ENCODE measurements around the gene SINHCAF. TPM values are rescaled to one million over a fixed set of nuclear protein-coding genes. Genes with fewer than 3 reads are reported as not detected.

SINHCAF gene
- total and polyA plus RNA-seq, 5 donors from 2014 or later = 42.0 to 73.7 (median 53.4) TPM

GRCh38 chr12:31363831-31364230, 37.9 kb upstream of the SINHCAF start:
- no peak overlapping the region for H3K27ac Mint-ChIP-seq
- ATAC-seq (ENCODE audit: low read depth in 2 of 2) (no peak), DNase-seq (no peak)
- Histone ChIP-seq H3K27me3 (ENCODE audit: control insufficient read depth, insufficient read depth, low read length) (no peaks in the 10 kb centered on the region), H3K9me3 (ENCODE audit: control insufficient read depth in 2 of 2, low read length in 2 of 2) (no peaks in the 10 kb centered on the region), H3K36me3 (ENCODE audit: control insufficient read depth, insufficient read depth, low read length) (no peaks in the 10 kb centered on the region), H3K4me3 (ENCODE audit: low read depth, low read length) (no peak overlapping the region), H3K4me1 (ENCODE audit: control insufficient read depth, insufficient read depth, low read length, poor library complexity, severe bottlenecking) (no peaks in the 10 kb centered on the region), H3K27ac (ENCODE audit: insufficient read depth, low read length, poor library complexity, severe bottlenecking) (no peak overlapping the region)
- no peaks in the 10 kb centered on the region for H3K36me3 Mint-ChIP-seq
- peaks cover 9% of the 10 kb centered on the region for H3K27me3 Mint-ChIP-seq
- H3K4me1 Mint-ChIP-seq = peaks cover 0 to 16% (median 5%) of the 10 kb centered on the region in 4 donors
- H3K4me3 Mint-ChIP-seq = no peak overlapping the region
- no peaks in the 10 kb centered on the region for H3K9me3 Mint-ChIP-seq

- H3K9me3 Mint-ChIP-seq = no peaks in the 10 kb centered on the region
- Histone ChIP-seq H3K27me3 (ENCODE audit: control insufficient read depth, insufficient read depth, low read length) (no peaks in the 10 kb centered on the region), H3K27ac (ENCODE audit: insufficient read depth, low read length, poor library complexity, severe bottlenecking) (no peak overlapping the region), H3K9me3 (ENCODE audit: control insufficient read depth in 2 of 2, low read length in 2 of 2) (no peaks in the 10 kb centered on the region), H3K36me3 (ENCODE audit: control insufficient read depth, insufficient read depth, low read length) (no peaks in the 10 kb centered on the region), H3K4me1 (ENCODE audit: control insufficient read depth, insufficient read depth, low read length, poor library complexity, severe bottlenecking) (no peaks in the 10 kb centered on the region), H3K4me3 (ENCODE audit: low read depth, low read length) (no peak overlapping the region)
- H3K27me3 Mint-ChIP-seq = peaks cover 11% of the 10 kb centered on the region
- no peak for ATAC-seq (ENCODE audit: low read depth in 2 of 2)
- no peak overlapping the region for H3K4me3 Mint-ChIP-seq
- DNase-seq = no peak
- peaks cover 0 to 16% (median 5%) of the 10 kb centered on the region in 4 donors for H3K4me1 Mint-ChIP-seq
- H3K36me3 Mint-ChIP-seq = no peaks in the 10 kb centered on the region
- H3K27ac Mint-ChIP-seq = no peak overlapping the region
Observed at GRCh38 chr12:31363416-31363809, 37.5 kb upstream of the SINHCAF start.

GRCh38 chr12:31362759-31363415, 36.9 kb upstream of the SINHCAF start:
- peak in 1 of 3 donors; percentile 57 for DNase-seq
- Histone ChIP-seq H3K27ac (ENCODE audit: insufficient read depth, low read length, poor library complexity, severe bottlenecking) (no peak overlapping the region), H3K27me3 (ENCODE audit: control insufficient read depth, insufficient read depth, low read length) (no peaks in the 10 kb centered on the region), H3K36me3 (ENCODE audit: control insufficient read depth, insufficient read depth, low read length) (no peaks in the 10 kb centered on the region), H3K4me1 (ENCODE audit: control insufficient read depth, insufficient read depth, low read length, poor library complexity, severe bottlenecking) (no peaks in the 10 kb centered on the region), H3K4me3 (ENCODE audit: low read depth, low read length) (no peak overlapping the region), H3K9me3 (ENCODE audit: control insufficient read depth in 2 of 2, low read length in 2 of 2) (no peaks in the 10 kb centered on the region)
- H3K27ac Mint-ChIP-seq = peak overlapping the region in 2 of 3 donors; percentile 7 to 31
- peaks cover 12% of the 10 kb centered on the region for H3K27me3 Mint-ChIP-seq
- no peaks in the 10 kb centered on the region for H3K9me3 Mint-ChIP-seq
- peak overlapping the region in 2 of 4 donors; percentile 16 to 77 for H3K4me3 Mint-ChIP-seq
- peak in 1 of 2 donors; percentile 40 for ATAC-seq (ENCODE audit: low read depth in 2 of 2)
- H3K36me3 Mint-ChIP-seq = no peaks in the 10 kb centered on the region
- H3K4me1 Mint-ChIP-seq = peaks cover 0 to 16% (median 5%) of the 10 kb centered on the region in 4 donors

GRCh38 chr12:31362115-31362758, 36.3 kb upstream of the SINHCAF start:
- Histone ChIP-seq H3K4me3 (ENCODE audit: low read depth, low read length) (no peak overlapping the region), H3K4me1 (ENCODE audit: control insufficient read depth, insufficient read depth, low read length, poor library complexity, severe bottlenecking) (no peaks in the 10 kb centered on the region), H3K27ac (ENCODE audit: insufficient read depth, low read length, poor library complexity, severe bottlenecking) (no peak overlapping the region), H3K27me3 (ENCODE audit: control insufficient read depth, insufficient read depth, low read length) (no peaks in the 10 kb centered on the region), H3K9me3 (ENCODE audit: control insufficient read depth in 2 of 2, low read length in 2 of 2) (no peaks in the 10 kb centered on the region), H3K36me3 (ENCODE audit: control insufficient read depth, insufficient read depth, low read length) (no peaks in the 10 kb centered on the region)
- H3K4me1 Mint-ChIP-seq = peaks cover 0 to 16% (median 5%) of the 10 kb centered on the region in 4 donors
- peak overlapping the region in 2 of 3 donors; percentile 31 to 87 for H3K27ac Mint-ChIP-seq
- peak overlapping the region in 2 of 4 donors; percentile 16 to 77 for H3K4me3 Mint-ChIP-seq
- DNase-seq (peak in 1 of 3 donors; percentile 2), ATAC-seq (ENCODE audit: low read depth in 2 of 2) (no peak)
- H3K36me3 Mint-ChIP-seq = no peaks in the 10 kb centered on the region
- no peaks in the 10 kb centered on the region for H3K9me3 Mint-ChIP-seq
- peaks cover 12% of the 10 kb centered on the region for H3K27me3 Mint-ChIP-seq

GRCh38 chr12:31361730-31362114, 35.8 kb upstream of the SINHCAF start:
- no peak for DNase-seq
- H3K27ac Mint-ChIP-seq = no peak overlapping the region
- ATAC-seq (ENCODE audit: low read depth in 2 of 2) = no peak
- Histone ChIP-seq H3K27ac (ENCODE audit: insufficient read depth, low read length, poor library complexity, severe bottlenecking) (no peak overlapping the region), H3K27me3 (ENCODE audit: control insufficient read depth, insufficient read depth, low read length) (no peaks in the 10 kb centered on the region), H3K36me3 (ENCODE audit: control insufficient read depth, insufficient read depth, low read length) (no peaks in the 10 kb centered on the region), H3K9me3 (ENCODE audit: control insufficient read depth in 2 of 2, low read length in 2 of 2) (no peaks in the 10 kb centered on the region), H3K4me3 (ENCODE audit: low read depth, low read length) (no peak overlapping the region), H3K4me1 (ENCODE audit: control insufficient read depth, insufficient read depth, low read length, poor library complexity, severe bottlenecking) (no peaks in the 10 kb centered on the region)
- no peaks in the 10 kb centered on the region for H3K36me3 Mint-ChIP-seq
- H3K4me1 Mint-ChIP-seq = peaks cover 0 to 16% (median 5%) of the 10 kb centered on the region in 4 donors
- no peaks in the 10 kb centered on the region for H3K9me3 Mint-ChIP-seq
- peaks cover 12% of the 10 kb centered on the region for H3K27me3 Mint-ChIP-seq
- peak overlapping the region in 1 of 4 donors; percentile 16 for H3K4me3 Mint-ChIP-seq

- DNase-seq (no peak), ATAC-seq (ENCODE audit: low read depth in 2 of 2) (no peak)
- peak overlapping the region in 1 of 3 donors; percentile 38 for H3K27ac Mint-ChIP-seq
- no peaks in the 10 kb centered on the region for H3K9me3 Mint-ChIP-seq
- H3K4me3 Mint-ChIP-seq = no peak overlapping the region
- Histone ChIP-seq H3K36me3 (ENCODE audit: control insufficient read depth, insufficient read depth, low read length) (no peaks in the 10 kb centered on the region), H3K4me1 (ENCODE audit: control insufficient read depth, insufficient read depth, low read length, poor library complexity, severe bottlenecking) (no peaks in the 10 kb centered on the region), H3K27ac (ENCODE audit: insufficient read depth, low read length, poor library complexity, severe bottlenecking) (no peak overlapping the region), H3K4me3 (ENCODE audit: low read depth, low read length) (no peak overlapping the region), H3K9me3 (ENCODE audit: control insufficient read depth in 2 of 2, low read length in 2 of 2) (no peaks in the 10 kb centered on the region), H3K27me3 (ENCODE audit: control insufficient read depth, insufficient read depth, low read length) (no peaks in the 10 kb centered on the region)
- no peaks in the 10 kb centered on the region for H3K36me3 Mint-ChIP-seq
- H3K4me1 Mint-ChIP-seq = no peaks in the 10 kb centered on the region
- peaks cover 7% of the 10 kb centered on the region for H3K27me3 Mint-ChIP-seq
Observed at GRCh38 chr12:31355747-31356107, 29.8 kb upstream of the SINHCAF start.

DNA sequence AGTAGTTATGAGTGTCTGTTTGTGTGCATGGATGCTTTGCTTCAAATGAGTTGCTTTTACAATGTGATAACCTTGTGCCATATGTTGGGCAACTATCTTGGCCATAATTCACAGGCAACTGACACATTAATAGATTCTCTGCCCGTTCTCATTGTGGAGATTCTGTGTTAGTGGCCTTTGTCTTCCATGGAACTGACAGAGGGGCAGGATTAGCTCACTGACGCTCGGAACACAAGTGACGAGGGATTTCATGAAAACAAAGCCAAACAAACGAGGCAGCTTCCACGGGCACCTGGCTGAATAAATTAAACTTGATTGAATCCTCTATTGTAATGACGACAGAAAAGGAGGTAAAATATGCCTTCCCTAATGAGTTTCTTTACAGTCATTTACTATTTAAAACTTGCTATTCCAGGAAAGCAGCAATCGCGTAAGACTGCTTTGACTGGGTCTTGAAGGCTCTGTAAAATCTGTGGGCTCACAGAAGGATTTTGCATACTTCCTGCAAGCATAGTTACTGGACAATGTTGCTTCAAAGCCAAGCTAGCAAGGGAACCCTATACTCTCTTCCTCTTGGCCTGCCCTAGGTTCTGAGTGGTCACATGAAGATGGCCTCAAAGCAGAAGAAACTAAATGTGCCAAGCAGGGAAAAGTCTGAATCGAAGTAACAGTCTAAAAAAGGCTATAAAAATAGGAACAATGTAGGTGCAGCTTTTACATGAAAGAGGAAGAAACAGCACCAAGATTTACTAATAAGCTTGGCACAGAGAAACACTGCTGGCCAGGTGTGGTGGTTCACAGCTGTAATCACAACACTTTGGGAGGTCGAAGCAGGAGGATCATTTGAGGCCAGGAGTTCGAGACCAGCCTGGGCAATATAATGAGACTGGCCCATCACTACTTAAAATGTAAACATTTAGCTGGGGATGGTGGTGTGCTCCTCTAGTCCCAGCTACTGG, 28.1 kb upstream of the SINHCAF start:
- Mint-ChIP-seq H3K4me1 (no peaks in the 10 kb centered on the region), H3K27me3 (peaks cover 10% of the 10 kb centered on the region), H3K27ac (no peak overlapping the region), H3K9me3 (no peaks in the 10 kb centered on the region), H3K36me3 (no peaks in the 10 kb centered on the region), H3K4me3 (no peak overlapping the region)
- no peak for ATAC-seq (ENCODE audit: low read depth in 2 of 2)
- H3K27me3 ChIP-seq (ENCODE audit: control insufficient read depth, insufficient read depth, low read length) = no peaks in the 10 kb centered on the region
- H3K27ac ChIP-seq (ENCODE audit: insufficient read depth, low read length, poor library complexity, severe bottlenecking) = no peak overlapping the region
- H3K4me1 ChIP-seq (ENCODE audit: control insufficient read depth, insufficient read depth, low read length, poor library complexity, severe bottlenecking) = no peaks in the 10 kb centered on the region
- H3K36me3 ChIP-seq (ENCODE audit: control insufficient read depth, insufficient read depth, low read length) = no peaks in the 10 kb centered on the region
- DNase-seq = no peak
- H3K9me3 ChIP-seq (ENCODE audit: control insufficient read depth in 2 of 2, low read length in 2 of 2) = no peaks in the 10 kb centered on the region
- H3K4me3 ChIP-seq (ENCODE audit: low read depth, low read length) = no peak overlapping the region
